Activated T-helper 1 cell treated with Interleukin-2 at 50 U/mL for 16 hours (primary cell): ENCODE data around the gene PPP1R14C.

Experiments
- DNase-seq: peaks from one replicate; pipeline ENCODE4 v3.0.0-alpha.2; 2020; ENCODE audit warnings: low read depth

Gene PPP1R14C

GRCh38 chr6:150271501-150272263 lies 128.8 kb downstream of the PPP1R14C start:
- DNase-seq: no peak

GRCh38 chr6:150272264-150272975 lies 129.6 kb downstream of the PPP1R14C start:
- no peak for DNase-seq

- DNase-seq: no peak
These were observed 130.1 kb downstream of the PPP1R14C start for GRCh38 chr6:150272976-150273315.

GRCh38 chr6:150273457-150274309 lies 130.8 kb downstream of the PPP1R14C start:
- no peak for DNase-seq

GRCh38 chr6:150275489-150275888 lies 132.6 kb downstream of the PPP1R14C start:
- DNase-seq: no peak

- no peak for DNase-seq
These were observed 133.5 kb downstream of the PPP1R14C start for GRCh38 chr6:150276168-150276936.

GRCh38 chr6:150276937-150277742 lies 134.3 kb downstream of the PPP1R14C start:
- no peak for DNase-seq

- no peak for DNase-seq
These were observed 136.7 kb downstream of the PPP1R14C start for GRCh38 chr6:150279533-150279932.

GRCh38 chr6:150280703-150281102 lies 137.9 kb downstream of the PPP1R14C start:
- no peak for DNase-seq

- DNase-seq: no peak
These were observed 138.9 kb downstream of the PPP1R14C start for GRCh38 chr6:150281767-150282166.

GRCh38 chr6:150282806-150283205 lies 140.0 kb downstream of the PPP1R14C start:
- no peak for DNase-seq

- DNase-seq: no peak
These were observed 143.6 kb downstream of the PPP1R14C start for GRCh38 chr6:150286460-150286859.

GRCh38 chr6:150286912-150287311 lies 144.1 kb downstream of the PPP1R14C start:
- DNase-seq: no peak

GRCh38 chr6:150288456-150288855 lies 145.6 kb downstream of the PPP1R14C start:
- no peak for DNase-seq

GRCh38 chr6:150289454-150290071 lies 146.7 kb downstream of the PPP1R14C start:
- no peak for DNase-seq

- DNase-seq: no peak
These were observed 147.6 kb downstream of the PPP1R14C start for GRCh38 chr6:150290429-150290828.

- no peak for DNase-seq
These were observed 149.3 kb downstream of the PPP1R14C start for GRCh38 chr6:150291968-150292710.

GRCh38 chr6:150293019-150293418 lies 150.2 kb downstream of the PPP1R14C start:
- no peak for DNase-seq

GRCh38 chr6:150293423-150294173 lies 150.8 kb downstream of the PPP1R14C start:
- DNase-seq: no peak
